GM12878 (cell line): ENCODE measurements around the gene ATP6V0A1.

ENCODE experiments used
- CHD1 ChIP-seq: IDR thresholded peaks from 2 replicates; pipeline ENCODE4 v1.6.1; 2012; ENCODE audit warnings: low read depth, low read length, improper control_type of control experiment
- GATAD2B ChIP-seq: fragments of 450-650 bp; conservative IDR thresholded peaks from 2 replicates; pipeline ENCODE4 v1.6.1; 2017; ENCODE audit warnings: low read depth, mild to moderate bottlenecking, moderate library complexity
- IRF3 ChIP-seq: fragments of 450-650 bp; IDR thresholded peaks from 2 replicates; pipeline ENCODE4 v1.6.1; 2014; ENCODE audit warnings: mild to moderate bottlenecking
- POLR2AphosphoS5 ChIP-seq: IDR thresholded peaks from 2 replicates; pipeline ENCODE4 v1.6.1; 2011; ENCODE audit warnings: mild to moderate bottlenecking, low read length, inconsistent platforms
- RAD21 ChIP-seq: IDR thresholded peaks from 2 replicates; pipeline ENCODE4 v1.6.1; 2011; ENCODE audit warnings: mild to moderate bottlenecking, low read depth, low read length, moderate library complexity; ENCODE audit not compliant: insufficient read depth
- YY1 ChIP-seq: IDR thresholded peaks from 2 replicates; pipeline ENCODE4 v1.6.1; 2011; ENCODE audit warnings: low read depth, mild to moderate bottlenecking, low read length
- TF ChIP-seq, protein P1 (sequence below), 3 experiments: IDR thresholded peaks in 2 of 3; conservative IDR thresholded peaks in 1 of 3; 2 replicates each; pipeline ENCODE4 v1.5.1; 2011; ENCODE audit warnings: low read depth in 3 of 3, low read length in 3 of 3, mild to moderate bottlenecking in 3 of 3, control low read depth in 2 of 3, moderate library complexity in 2 of 3, inconsistent platforms in 1 of 3, mixed read lengths in 1 of 3; ENCODE audit not compliant: control insufficient read depth in 2 of 3, insufficient read depth in 1 of 3; ENCODE audit errors: extremely low read depth in 1 of 3

- TF ChIP-seq RAD21, result no peak
- no peak for TF ChIP-seq IRF3
- TF ChIP-seq, protein P1, sequence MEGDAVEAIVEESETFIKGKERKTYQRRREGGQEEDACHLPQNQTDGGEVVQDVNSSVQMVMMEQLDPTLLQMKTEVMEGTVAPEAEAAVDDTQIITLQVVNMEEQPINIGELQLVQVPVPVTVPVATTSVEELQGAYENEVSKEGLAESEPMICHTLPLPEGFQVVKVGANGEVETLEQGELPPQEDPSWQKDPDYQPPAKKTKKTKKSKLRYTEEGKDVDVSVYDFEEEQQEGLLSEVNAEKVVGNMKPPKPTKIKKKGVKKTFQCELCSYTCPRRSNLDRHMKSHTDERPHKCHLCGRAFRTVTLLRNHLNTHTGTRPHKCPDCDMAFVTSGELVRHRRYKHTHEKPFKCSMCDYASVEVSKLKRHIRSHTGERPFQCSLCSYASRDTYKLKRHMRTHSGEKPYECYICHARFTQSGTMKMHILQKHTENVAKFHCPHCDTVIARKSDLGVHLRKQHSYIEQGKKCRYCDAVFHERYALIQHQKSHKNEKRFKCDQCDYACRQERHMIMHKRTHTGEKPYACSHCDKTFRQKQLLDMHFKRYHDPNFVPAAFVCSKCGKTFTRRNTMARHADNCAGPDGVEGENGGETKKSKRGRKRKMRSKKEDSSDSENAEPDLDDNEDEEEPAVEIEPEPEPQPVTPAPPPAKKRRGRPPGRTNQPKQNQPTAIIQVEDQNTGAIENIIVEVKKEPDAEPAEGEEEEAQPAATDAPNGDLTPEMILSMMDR (IDR thresholded peaks at IDR 0.05 in 2 of 3, conservative IDR thresholded peaks at IDR 0.05 in 1 of 3; ENCODE audit: control insufficient read depth in 2 of 3, extremely low read depth in 1 of 3, insufficient read depth in 1 of 3, low read depth in 3 of 3, low read length in 3 of 3), result no peak
- TF ChIP-seq YY1, result no peak
- no peak for TF ChIP-seq GATAD2B
- no peak for TF ChIP-seq CHD1
- no peak for TF ChIP-seq POLR2AphosphoS5
Measured at GRCh38 chr17:42414704-42415409, 43.8 kb upstream of the ATP6V0A1 start.
